Hypothalamus (tissue), 51 donors: ENCODE results near the gene TMEM17.

Experiments
- DNase-seq, 51 donors: peaks; one replicate each; lab custom pipeline; 2025; lab: John Stamatoyannopoulos, UW

Gene TMEM17

DNA sequence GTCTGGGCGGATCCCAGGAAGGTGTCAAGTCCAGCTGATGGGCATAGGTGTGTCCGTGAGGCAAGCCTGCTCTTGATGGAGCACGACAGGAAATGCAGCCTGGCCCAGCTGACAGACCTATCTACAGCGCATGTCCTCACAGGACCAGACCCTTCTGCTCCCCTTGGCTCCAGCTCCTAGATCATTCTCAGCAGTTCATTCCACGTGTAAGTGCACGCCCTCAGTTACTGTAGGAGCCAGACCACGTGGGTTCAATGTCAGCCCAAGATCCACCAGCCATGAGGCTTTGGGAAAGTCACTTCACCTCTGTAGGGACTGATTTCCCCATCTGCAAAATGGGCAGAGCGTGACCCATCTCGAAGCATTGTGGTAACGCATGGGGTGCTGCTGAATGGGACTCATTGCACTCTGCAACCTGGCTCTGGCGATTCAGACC, 47.8 kb downstream of the TMEM17 start:
- DNase-seq: no peak

DNA sequence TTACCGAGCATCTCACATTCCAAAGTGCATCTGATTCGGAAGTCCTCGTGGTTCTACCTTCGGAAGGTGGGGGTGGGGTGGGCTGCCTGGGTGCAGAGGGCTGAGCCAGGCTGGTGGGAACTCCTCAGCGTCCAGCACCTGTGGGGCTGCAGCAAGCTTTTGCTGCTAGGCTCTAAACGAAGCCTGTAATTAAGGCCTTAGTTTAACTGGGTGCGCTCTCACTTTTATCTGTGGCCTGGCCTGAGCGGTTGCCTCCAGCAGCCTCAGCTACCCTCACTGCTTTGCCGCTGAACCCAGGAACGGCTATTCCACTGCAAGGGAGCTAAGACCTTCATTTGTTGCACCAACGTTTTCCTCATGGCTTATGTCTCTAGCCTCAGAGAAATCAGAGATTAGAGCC, 48.4 kb downstream of the TMEM17 start:
- DNase-seq: no peak

GRCh38 chr2:62456721-62457539, 49.1 kb downstream of the TMEM17 start:
- DNase-seq: peak in 49 of 51 donors; percentile 16 to 81 (median 54)

- DNase-seq: no peak
Observed at GRCh38 chr2:62455957-62456692, 49.9 kb downstream of the TMEM17 start.

DNA sequence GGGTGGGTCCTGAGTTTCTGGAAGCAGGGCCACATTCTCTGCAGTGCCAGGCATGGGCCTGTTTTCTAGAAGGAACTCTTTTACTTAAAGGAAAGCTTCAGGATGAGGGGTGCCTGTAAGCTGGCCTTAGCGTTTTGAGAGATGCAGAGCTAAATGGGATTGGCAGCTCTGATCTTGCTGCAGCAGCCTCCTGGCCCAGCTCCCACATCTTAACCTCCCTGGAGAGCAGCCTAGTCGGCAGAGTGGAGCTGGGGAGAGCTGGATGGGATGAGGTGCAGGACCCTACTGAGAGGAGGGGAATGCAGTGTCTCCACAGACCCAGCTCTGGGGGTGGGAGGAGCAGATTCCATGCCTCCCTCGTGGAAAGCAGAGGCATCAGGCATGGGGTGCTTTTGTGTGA, 52.0 kb downstream of the TMEM17 start:
- DNase-seq: no peak

GRCh38 chr2:62452701-62453454, 53.1 kb downstream of the TMEM17 start:
- DNase-seq: no peak

DNA sequence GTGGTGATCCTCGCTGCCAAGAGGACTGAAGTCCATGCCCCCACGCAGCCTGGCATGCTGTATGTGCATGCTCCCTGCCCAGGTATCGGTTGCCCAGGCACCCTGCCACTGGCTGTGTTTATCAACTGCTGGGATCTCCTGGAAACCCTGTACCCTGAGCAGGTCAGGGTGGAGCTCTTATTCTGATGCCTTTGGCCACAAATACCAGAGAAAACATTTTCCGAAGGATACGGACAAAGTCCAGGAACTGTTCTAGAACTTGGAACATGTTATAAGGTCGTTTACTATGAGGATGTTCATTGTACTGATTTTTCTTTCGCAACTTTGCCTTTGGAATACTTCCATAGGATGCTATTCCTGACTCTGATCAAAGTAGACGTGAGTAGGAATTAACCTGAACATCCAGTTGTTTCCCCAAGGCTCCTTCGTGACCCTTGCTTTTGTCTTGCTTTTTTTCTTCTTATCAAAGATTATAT, 55.2 kb downstream of the TMEM17 start:
- no peak for DNase-seq
